CD4-positive, alpha-beta T cell treated with Interleukin-2 at 100 ng/mL for 4 hours (primary cell): Measurements from ENCODE around the gene RMND5A.

ENCODE experiments used
- DNase-seq: peaks from one replicate; pipeline ENCODE4 v3.0.0-alpha.2; 2020; ENCODE audit warnings: low spot score

RMND5A gene

GRCh38 chr2:86765310-86765695 is 45.2 kb downstream of the RMND5A start:
- DNase-seq: no peak

- DNase-seq: no peak
Measured at GRCh38 chr2:86768189-86768949, 48.3 kb downstream of the RMND5A start.

DNA sequence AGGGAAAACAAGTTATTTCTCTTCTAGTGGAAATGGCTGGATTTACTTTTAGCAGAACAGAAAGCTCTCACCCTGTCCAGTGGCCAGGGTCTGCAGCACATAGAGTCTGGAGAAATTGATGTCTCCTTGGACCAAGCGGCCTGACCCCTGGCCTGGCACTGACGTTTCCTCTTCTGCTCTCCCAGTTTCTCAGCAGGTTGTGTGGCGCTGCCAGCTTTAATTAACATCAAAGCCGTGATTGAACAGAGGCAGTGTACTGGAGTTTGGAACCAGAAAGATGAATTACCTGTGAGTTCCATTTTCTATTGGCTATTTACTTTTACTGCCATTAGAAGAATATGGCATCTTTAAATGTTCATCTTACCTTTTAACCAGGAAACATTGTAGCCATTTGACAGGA is 49.7 kb downstream of the RMND5A start:
- DNase-seq: no peak

DNA sequence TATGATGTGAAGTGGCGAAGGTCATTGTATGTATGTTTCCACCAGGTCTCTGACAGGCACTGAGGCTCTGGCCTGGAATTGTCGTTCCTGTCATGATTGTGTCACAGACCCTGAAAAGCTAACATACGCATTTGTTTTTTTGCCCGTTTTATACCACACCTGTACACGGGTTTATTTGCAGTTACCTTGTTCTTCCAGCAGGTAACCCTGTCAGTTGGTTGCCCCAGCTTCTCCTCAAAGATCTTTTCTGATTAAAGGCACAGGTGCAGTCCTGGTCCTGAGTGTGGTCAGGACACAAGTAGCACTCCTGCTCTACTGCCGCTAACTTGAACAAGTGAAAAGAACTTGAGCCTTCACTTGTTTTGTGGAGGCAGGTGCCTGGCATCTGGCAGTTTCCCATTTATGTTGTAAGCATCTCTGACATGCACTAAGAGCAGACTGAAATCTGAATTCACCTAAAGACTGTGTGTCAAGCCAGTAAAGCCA is 50.8 kb downstream of the RMND5A start:
- DNase-seq: no peak

- DNase-seq: no peak
Measured at GRCh38 chr2:86772611-86773010, 52.5 kb downstream of the RMND5A start.

DNA sequence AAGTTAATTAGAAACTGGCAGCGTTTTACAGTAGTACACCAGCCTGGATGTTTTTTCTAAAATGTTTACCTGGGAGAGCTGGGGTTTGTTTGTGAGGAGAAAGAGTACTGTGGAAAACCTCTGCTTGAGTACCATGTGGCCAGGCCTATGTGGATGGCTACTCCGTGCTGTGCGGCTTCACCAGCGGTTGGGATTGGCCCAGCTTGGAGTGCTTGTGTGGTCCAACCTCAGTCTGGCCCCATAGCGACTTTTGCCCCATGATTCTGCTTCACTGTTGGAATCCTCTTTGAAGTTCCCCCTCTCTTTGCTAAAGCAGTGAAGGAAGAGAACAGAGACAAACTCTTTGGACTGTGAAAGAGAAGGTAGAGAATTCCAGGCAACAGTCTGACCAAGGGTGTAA is 54.8 kb downstream of the RMND5A start:
- no peak for DNase-seq

- DNase-seq: no peak
Measured at GRCh38 chr2:86775338-86775737, 55.2 kb downstream of the RMND5A start.

DNA sequence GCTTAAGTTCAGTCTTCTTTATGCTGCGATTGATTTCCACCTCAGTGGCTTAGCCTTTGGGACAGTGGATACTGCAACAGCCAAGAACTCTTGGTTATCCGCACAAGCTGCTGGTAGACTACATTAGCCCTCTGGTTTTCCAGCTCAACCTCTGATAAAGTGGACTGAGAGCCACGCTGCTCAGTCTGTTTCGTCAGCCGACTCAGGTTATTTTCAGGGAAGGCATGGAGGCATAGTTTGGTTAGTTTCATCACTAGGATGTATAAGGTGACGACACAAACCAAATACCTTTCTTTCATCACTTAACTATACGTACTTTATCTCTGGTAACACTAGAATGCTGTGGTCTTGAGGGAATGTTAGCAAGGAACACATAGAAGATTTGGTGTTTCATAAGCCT is 56.4 kb downstream of the RMND5A start:
- no peak for DNase-seq

DNA sequence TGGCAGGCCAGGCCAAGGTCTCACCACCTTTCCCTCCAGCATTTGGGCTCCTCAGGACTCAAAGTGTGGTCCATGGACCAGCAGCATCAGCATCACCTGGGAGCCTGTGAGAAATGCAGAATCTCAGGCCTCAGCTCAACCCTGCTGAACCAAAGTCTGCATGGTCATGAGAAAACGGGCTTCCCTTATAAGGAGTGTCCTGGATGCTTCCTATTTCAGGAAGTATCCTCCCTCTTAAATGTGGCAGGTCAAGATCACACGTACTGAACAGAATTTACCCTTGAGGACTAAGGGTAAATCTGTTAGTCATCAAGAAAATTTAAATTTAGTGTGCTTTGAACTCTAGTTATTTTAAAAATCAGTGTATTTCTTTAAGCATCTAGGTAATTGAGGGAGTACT is 58.9 kb downstream of the RMND5A start:
- no peak for DNase-seq

DNA sequence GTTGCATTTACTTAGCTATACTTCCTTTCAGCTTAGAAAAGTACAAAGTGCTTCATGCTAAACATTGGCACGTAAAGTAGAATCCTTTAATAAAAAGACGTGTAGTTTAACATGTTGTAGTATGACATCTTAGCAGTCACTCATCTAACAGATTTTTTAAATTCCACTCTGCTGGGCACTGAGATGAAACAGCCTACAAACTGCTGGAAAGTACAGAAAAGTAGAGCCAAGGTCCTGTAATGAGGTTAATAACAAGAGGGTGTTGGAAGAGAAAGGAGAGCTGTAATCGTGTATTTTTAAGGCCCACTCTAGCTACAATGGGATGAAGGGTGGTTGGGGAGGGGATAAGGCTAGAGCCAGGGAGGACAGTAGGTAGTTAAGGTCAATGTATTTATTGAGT is 59.9 kb downstream of the RMND5A start:
- no peak for DNase-seq

DNA sequence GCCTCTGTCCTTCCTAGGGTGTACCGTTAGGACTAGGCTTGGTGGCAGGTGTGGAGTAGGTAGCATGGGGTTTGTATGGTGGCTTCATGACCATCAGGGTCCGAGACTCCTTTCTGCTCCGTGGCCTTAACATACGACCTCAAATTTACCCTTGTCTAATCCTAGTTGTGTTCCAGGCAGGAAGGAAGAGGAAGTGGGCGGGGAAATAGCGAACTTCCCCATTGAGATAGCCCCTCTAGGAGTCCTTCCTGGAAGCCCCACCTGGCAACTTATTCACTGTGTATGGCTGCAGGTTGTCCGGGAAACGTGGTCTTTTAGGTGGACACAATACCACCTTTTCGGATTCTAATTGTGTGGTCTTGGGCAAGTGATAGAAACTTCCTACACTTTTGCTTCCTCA is 61.3 kb downstream of the RMND5A start:
- DNase-seq: no peak

GRCh38 chr2:86782748-86783147 is 62.7 kb downstream of the RMND5A start:
- no peak for DNase-seq

DNA sequence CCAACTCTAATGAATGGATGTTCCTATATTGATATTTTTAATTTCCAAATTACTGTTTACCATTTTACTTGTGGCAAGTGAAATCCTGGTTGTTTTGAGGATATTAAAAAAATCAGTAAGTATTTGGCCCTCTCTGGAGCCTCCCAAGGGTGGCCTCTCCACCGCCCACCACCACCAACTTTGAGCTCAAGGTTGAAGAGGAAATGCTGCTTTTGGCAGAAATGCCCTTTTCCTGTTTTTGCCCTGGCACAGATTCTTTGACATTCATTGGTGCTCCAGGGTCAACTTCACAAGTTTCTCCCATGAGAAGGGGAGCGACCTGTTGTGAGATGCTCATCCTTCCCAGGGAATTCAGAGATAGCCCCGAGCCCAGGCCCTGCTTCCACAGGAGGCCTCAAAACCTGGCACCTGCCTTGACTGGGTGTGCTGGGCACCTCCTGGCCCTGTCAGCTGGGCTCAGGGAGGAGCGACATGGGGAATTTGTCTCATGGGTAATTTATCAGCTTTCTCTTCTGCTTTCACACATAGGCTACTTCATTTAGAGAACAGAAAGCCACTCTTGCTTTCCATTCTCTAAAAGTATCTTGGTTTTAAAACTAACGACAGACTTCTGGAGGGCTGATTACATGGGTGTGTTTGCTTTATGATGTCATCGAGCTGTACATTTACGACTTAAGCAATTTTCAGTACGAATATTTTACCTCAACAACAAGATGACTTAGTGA is 63.7 kb downstream of the RMND5A start:
- no peak for DNase-seq

GRCh38 chr2:86785456-86785855 is 65.4 kb downstream of the RMND5A start:
- peak; percentile 81 for DNase-seq

DNA sequence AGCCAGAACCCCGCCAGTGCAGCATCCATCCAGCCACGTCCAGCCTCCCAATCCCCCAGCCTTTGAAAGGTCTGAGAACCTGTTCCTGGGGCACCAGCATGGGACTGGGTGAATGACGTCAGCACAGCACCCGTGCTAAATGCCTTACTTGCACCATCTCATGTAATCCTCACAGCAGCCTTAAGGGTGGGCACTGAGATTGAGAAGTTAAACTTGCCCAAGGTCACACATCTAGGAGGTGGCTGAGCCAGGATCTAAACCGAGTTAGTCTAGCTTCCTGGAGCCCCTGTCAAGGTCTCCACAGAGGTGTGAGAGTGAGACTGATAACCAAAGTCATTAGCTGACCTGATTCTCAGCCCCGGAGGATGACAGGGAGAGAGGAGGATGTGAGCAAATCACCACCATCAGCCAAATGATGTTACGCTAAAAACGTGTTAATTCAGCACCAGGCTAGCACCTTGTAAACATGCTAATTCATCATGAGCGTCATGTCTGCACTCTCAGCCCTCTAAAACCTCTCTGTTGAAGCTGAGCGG is 66.0 kb downstream of the RMND5A start:
- peak; percentile 81 for DNase-seq

GRCh38 chr2:86787736-86788135 is 67.6 kb downstream of the RMND5A start:
- peak; percentile 57 for DNase-seq

DNA sequence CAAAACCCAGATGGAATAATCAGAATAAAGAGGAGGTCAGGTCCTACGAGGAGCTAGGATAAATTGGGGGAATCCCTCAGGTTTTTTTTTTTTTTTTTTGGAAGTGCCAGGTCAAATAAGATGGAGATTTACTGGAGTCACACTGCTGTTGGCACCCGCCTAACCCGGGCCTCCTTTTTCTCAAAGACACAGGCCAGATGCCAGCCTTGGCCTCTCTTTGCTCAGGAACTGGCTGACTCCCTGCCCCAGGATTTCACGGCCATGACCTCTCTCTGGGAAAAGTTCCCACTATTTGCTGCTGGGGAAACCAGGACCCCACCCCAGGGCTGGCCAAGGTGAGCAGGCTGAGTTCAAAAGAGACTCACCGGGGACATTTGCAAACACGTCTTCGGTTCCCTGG is 68.1 kb downstream of the RMND5A start:
- no peak for DNase-seq

DNA sequence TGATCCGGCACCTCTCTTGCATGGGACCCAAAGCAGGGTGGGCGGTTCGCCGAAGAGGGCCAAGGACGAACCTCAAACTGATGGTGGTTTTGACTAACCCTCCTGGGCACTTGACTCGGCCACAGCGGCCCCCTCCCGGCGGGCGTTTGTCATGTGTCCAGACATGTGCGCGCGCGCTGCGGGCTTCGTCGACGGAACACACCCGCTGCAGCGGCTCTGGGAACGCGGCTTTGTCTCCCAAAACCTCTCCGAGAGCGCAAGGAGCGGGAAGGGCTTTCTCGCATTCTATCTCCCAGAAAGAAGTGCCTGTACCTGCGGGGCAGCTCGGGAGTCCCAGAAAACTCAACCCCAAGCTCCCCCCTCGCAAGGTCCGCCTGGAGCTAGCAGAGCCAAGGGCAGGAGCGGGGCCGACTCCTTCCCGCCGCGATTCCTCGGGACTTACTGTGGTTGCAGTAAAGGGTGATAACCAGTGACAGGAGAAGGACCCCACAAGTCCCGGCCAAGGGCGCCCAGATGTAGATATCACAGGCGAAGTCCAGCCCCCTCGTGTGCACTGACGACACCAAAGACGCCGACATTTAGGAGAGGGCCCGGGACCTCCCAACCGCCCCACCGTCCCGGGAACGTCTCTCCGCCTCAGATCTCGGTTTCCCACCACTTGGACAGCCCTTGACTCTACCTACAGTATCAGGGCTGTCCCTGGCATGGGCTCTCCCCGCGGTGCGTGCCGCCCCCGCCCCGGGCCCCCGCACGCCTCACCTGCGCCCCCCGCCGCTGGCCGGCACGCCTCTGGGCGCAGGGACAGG is 69.0 kb downstream of the RMND5A start:
- DNase-seq: peak; percentile 39

DNA sequence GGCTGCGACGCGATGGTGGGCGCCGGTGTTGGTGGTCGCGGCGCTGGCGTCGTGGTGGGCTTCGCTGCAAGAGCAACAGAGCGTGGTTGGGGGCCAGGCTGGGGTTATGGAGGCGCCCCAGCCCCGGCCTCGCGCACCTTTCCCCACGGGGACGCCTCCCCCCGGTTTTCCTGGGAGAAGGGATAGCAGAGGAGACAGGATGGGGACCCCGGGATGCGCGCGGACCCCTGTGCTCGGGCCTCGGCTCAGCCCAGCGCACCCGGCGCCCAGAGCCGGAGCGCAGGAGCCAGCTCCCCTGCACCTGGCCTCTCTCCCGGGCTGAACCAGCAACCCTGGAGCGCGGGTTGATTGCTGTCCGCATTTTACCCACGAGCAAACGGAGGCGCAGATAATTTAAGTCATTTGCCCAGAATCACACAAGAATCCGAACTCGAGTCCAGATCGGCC is 69.6 kb downstream of the RMND5A start:
- no peak for DNase-seq

DNA sequence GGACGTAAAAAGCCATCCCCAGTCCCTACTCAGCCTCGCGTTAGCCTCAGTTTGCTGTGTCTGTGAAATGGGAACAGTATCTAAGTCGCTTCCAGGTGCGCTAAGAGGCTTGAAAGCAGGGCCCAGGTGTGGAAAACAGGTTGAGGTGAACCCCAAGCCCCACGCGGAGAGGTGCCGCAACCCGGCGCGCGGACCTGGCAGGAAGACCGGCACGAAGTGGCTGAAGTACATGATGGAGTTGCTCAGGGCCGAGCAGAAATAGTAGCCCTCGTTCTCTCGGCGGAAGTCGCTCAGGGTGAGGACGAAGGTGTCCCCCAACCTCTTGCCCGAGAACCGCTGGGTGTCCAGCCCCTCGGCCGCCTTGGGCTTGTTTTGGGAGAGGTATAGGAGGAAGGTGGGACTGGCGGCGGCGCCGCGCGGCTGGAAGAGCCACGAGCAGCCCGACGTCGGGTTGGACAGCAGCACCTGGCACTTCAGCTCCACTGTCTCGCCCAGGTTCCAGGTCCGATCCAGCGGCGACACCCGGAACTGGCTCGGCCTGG is 70.1 kb downstream of the RMND5A start:
- DNase-seq: peak; percentile 12

DNA sequence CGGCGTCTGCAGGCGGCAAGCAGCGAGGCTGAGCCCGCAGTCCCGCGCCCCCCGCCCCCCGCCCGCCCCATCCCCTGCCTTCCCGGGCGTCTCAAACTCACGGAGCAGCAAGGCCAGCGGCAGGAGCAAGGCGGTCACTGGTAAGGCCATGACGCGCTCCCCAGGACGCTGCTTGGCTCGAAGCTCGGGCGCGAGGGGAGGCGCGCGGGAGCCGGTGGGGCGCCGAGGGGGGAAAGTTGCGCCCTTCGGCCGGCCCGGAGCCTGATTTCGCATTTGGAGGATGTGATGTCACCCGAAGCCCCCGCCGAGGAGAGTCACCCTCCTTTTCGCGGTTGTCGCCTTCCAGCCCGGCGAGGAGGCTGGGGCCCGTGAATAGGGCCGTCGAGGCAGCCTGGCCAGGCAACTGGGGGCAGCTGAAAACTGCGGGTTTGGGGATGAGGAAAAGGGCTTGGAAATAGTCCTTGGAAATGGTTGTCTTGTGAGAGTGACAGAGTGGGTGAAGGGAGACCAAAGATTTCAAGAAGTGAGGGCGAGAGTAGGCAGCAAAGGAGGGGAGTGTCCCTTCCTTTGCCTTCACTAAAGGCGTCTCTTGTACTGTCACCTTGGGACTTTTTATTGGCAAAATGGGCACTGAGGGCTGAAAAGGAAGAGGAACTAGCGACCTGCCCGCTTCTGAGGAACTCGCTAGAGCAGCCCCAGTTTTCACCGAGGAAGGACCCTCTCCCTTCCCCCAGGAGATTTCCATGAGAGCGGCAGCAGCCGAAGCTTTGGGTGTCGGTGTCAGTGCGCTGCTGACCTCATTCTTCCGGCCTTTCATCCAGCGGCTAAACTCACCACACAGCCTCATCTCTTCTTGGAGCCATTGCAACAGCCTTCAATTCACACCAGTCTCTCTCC is 70.8 kb downstream of the RMND5A start, which contains the start of gene CD8A:
TSS of gene CD8A (minus strand) at position 238 of the 897 bp plus-strand sequence. CDS start at position 150, 88 bp downstream.
- DNase-seq: peak; percentile 66
